Panc1 (cell line): ENCODE measurements around the gene ENPP3.
"Not testable (repeated sequence)": the region's sequence is repeated elsewhere in the genome, so short reads cannot be mapped to it uniquely, and the experiment has no call there.

Source experiments
- CTCF ChIP-seq: fragments of 450-650 bp; IDR thresholded peaks from 2 replicates; pipeline ENCODE4 v1.5.1; 2017; ENCODE audit warnings: mild to moderate bottlenecking
- REST ChIP-seq, 2 experiments: IDR thresholded peaks; 2 replicates each; pipeline ENCODE4 v1.6.1; 2011 to 2012; ENCODE audit warnings: low read depth in 2 of 2, control low read depth in 1 of 2, low read length in 1 of 2, mild to moderate bottlenecking in 1 of 2, moderate library complexity in 1 of 2; ENCODE audit not compliant: insufficient read depth in 1 of 2
- SIN3A ChIP-seq: IDR thresholded peaks from 2 replicates; pipeline ENCODE4 v1.6.1; 2012; ENCODE audit warnings: low read depth, mild to moderate bottlenecking, low read length, moderate library complexity, borderline replicate concordance; ENCODE audit not compliant: insufficient read depth

- not testable (repeated sequence) for TF ChIP-seq CTCF; REST (IDR thresholded peaks at IDR 0.05; ENCODE audit: insufficient read depth in 1 of 2, low read depth in 2 of 2, low read length in 1 of 2); SIN3A
Observed at GRCh38 chr6:131751012-131751715, 114.1 kb downstream of the ENPP3 start.
